Astrocyte of the hippocampus (primary cell): Measurements from ENCODE around the gene NAPSA.
"Not testable (repeated sequence)": the region's sequence is repeated elsewhere in the genome, so short reads cannot be mapped to it uniquely, and the experiment has no call there.

Experiments
- DNase-seq: peaks from one replicate; pipeline ENCODE4 v3.0.0; 2011; ENCODE audit warnings: low read depth, low spot score

The NAPSA gene

GRCh38 chr19:50365434-50366306 is at the start of gene NAPSA:
NAPSA (minus strand) TSS chr19:50365639; CDS start chr19:50365621, 18 bp downstream.
- DNase-seq, result no peak

DNA sequence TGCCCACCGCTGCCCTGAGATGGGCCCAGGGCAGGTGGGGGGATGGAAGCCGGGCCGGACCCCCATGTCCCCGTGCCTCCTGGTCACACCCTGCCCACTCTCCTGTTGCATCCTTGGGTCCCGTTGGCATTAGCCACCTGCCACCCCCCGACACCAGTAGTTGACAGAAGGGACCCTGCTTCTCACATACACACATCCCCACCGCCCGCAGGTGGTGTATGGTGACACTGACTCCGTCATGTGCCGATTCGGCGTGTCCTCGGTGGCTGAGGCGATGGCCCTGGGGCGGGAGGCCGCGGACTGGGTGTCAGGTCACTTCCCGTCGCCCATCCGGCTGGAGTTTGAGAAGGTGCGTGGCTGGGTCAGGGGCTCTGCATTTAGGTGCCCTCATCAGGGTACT is 48.1 kb upstream of the NAPSA start:
- DNase-seq, result no peak

GRCh38 chr19:50413096-50413495 is 47.7 kb upstream of the NAPSA start:
- DNase-seq, result no peak

DNA sequence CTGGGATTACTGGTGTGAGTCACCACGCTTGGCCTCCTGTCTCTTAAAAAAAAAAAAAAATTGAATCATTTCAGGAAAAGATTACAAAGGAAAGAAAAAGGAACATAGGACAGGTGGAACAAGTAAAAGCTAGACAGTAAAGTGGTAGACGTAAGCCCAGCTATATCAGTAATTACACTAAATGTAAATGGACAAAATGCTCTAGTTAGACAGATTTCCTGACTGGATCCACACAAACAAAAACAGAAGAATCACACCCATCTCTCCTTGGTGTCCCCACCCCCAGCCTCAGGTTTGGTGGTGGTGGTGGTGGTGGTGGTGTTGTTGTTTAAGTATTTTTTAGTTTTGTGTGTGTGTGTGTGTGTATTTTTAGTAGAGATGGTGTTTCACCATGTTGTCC is 47.0 kb upstream of the NAPSA start:
- no peak for DNase-seq

GRCh38 chr19:50410109-50410508 is 44.7 kb upstream of the NAPSA start:
- no peak for DNase-seq

DNA sequence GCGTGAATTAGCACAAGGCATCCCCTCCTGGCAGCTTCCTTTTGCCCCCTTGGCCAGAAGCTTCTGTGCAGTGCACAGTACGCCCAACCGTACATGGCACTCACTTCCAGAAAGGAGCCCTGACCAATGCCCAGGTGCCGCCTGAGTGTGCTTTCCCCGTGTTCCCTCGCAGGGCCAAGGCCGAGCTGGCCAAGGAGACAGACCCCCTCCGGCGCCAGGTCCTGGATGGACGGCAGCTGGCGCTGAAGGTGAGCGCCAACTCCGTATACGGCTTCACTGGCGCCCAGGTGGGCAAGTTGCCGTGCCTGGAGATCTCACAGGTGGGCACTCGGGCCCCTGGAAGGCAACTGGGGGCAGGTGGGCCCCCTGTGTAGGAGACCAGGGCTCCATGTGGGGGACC is 43.9 kb upstream of the NAPSA start:
- no peak for DNase-seq

- DNase-seq, result no peak
Measured at GRCh38 chr19:50406829-50407228, 41.4 kb upstream of the NAPSA start.

- no peak for DNase-seq
Measured at GRCh38 chr19:50406156-50406820, 40.8 kb upstream of the NAPSA start.

GRCh38 chr19:50402544-50403301 is 37.3 kb upstream of the NAPSA start:
- DNase-seq, result no peak

- no peak for DNase-seq
Measured at GRCh38 chr19:50401605-50402450, 36.4 kb upstream of the NAPSA start.

DNA sequence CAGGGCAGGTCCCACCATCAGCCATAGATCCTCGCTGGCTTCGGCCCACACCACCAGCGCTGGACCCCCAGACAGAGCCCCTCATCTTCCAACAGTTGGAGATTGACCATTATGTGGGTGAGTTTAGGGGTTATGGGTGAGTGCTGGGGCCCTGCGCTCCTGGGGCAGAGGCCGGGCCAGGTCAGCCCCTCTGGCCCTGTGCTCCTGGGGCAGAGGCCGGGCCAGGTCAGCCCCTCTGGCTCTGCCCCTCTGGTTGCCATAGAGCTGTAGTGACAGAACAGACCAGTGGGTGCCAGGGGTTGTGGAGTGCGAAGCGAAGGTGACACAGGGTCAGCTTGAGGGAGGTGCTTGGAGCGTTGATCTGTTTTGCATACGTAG is 33.9 kb upstream of the NAPSA start:
- no peak for DNase-seq

DNA sequence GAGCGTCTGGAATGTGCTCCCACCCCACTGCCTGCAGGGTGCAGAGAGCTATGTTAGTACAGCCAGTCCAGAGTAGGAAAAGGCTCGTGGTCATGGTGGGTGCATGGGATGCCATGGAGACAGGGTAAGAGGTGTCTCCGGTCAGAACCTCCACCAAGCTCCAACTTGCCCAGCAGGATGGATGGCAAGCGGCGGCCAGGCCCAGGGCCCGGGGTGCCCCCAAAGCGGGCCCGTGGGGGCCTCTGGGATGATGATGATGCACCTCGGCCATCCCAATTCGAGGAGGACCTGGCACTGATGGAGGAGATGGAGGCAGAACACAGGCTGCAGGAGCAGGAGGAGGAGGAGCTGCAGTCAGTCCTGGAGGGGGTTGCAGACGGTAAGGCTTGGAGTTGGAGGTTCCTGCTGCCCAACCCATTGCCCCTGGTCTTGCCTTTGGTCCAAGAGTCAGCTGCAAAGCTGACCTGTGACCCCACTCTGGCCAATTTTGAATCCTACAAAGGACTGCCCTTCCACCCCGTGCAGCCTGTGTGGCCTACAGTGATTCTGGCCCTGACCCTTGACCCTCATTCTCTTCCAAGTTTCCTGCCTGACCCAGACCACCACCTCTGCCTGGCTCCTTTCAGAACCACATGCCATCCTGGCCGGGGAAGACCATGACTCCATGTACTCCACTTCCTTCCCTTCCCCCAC is 33.4 kb upstream of the NAPSA start:
- no peak for DNase-seq

- no peak for DNase-seq
Measured at GRCh38 chr19:50394017-50394416, 28.6 kb upstream of the NAPSA start.

DNA sequence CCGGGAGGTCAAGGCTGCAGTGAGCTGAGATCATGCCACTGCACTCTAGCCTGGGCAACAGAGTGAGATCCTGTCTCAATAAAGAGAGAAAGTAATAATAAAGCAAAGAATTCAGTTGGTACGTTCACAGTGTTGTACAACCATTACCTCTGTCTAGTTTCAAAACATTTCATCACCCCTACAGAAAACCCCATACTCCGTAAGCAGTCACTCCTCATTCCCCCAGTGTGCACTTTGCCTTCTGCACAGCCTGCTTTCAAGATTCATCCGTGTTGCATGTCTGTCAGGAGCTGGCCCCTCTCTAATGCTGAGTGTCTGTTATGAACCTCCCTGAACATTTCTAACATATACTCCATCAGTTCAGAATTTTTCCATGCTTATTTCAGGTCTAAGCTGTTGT is 28.1 kb upstream of the NAPSA start:
- no peak for DNase-seq

DNA sequence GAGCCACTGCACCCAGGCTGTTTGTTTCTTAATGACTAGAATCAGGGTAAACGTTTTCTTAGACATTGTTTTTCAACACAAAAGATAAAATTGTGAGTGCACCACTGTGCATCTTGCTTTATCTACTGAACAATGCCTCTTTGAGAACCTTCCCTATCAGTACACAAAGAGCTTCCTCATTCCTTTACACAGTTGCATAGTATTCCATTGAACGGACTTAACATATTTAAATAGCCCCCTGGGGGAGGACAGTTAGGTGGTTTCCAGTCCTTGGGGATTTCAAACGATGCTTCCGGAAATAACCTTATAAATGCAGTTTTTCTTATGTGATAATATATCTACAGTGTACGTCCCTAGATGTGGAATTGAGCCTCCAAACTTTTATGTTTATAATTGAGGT is 27.3 kb upstream of the NAPSA start:
- no peak for DNase-seq

DNA sequence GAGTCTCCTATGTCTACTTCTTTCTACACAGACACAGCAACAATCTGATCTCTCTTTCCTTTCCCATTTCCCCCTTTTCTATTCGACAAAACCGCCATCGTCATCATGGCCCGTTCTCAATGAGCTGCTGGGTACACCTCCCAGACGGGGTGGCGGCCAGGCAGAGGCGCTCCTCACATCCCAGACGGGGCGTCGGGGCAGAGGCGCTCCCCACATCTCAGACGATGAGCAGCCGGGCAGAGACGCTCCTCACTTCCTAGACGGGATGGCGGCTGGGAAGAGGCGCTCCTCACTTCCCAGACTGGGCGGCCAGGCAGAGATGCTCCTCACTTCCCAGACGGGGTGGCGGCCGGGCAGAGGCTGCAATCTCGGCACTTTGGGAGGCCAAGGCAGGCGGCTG is 25.5 kb upstream of the NAPSA start:
- not testable (repeated sequence) for DNase-seq

GRCh38 chr19:50390295-50390694 is 24.9 kb upstream of the NAPSA start:
- DNase-seq, result not testable (repeated sequence)

DNA sequence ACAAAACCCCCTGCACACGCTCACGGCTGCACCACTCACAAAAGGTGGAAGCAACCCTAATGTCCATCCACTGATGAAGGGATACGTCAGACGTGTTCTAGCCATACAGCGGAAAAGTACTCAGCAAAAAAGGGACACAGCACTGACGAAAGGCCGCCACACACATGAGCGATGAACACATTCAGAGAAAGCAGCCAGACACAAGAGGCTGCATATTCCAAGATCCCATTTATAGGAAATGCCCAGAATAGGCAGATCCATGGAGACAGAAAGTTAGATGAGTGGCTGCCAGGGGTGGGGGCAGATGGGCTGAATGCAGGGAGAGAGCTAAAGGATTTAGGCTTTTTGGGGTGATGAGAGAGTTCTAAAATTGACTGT is 22.4 kb upstream of the NAPSA start:
- no peak for DNase-seq

DNA sequence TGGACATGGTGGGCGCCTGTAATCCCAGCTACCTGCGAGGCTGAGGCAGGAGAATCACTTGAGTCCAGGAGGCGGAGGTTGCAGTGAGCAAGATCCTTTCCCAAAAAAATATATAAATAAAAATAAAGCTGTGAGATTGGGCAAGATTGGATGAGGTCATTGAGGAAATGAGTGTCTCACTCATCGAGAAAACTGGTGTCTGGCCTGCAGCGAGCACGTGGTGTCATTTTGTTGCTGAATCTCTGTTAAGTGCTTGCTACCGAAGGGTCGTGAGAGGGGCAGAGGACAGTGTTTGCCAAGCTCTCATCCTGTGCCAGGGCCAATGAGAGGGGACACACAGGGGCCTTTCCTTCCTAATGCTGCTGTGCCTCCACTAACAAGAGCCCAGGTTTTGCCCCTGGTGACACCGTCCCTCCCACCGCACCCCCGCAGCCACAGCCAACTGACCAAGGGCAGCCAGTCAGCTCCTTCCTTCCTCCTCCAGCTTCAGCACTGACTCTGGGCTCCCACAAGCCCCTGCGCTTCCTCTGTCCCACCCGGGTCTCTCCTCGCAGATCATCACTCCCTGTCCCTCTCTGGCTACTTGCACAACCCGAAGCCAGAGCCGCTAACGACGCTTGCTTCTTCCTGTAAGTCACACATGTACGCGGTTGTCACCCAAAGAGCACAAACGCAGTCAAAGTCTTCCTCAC is 21.9 kb upstream of the NAPSA start:
- DNase-seq, result no peak
